HEK293T (cell line): ENCODE results near the gene SLC9A2.

Experiments used
- FOXA1 ChIP-seq: fragments of 450-650 bp; IDR thresholded peaks from 2 replicates; pipeline ENCODE4 v1.6.1; 2016; ENCODE audit warnings: mild to moderate bottlenecking
- ZNF384 ChIP-seq: fragments of 450-650 bp; IDR thresholded peaks from 2 replicates; pipeline ENCODE4 v1.6.1; 2016

GRCh38 chr2:102594445-102595016 is 24.8 kb upstream of the SLC9A2 start:
- no peak for TF ChIP-seq FOXA1
- TF ChIP-seq ZNF384 = no peak
